HG02884 (cell line): ENCODE results near the gene ZP4.
"Not testable (repeated sequence)": the region's sequence is repeated elsewhere in the genome, so short reads cannot be mapped to it uniquely, and the experiment has no call there.

Source experiments
- ATAC-seq: cut with Tn5 transposase; IDR thresholded peaks from one replicate; pipeline ENCODE4 v1.9.1; 2021; ENCODE audit warnings: mild to moderate bottlenecking, moderate library complexity; ENCODE audit not compliant: unreplicated experiment

ZP4 gene

GRCh38 chr1:237877631-237878030 is 13.1 kb downstream of the ZP4 start:
- no peak for ATAC-seq

- ATAC-seq: no peak
Measured at GRCh38 chr1:237875291-237875690, 15.4 kb downstream of the ZP4 start.

- no peak for ATAC-seq
Measured at GRCh38 chr1:237873487-237874211, 17.1 kb downstream of the ZP4 start.

- no peak for ATAC-seq
Measured at GRCh38 chr1:237868817-237869600, 21.7 kb downstream of the ZP4 start.

GRCh38 chr1:237867380-237867888 is 23.3 kb downstream of the ZP4 start:
- no peak for ATAC-seq

GRCh38 chr1:237864338-237865244 is 26.1 kb downstream of the ZP4 start:
- ATAC-seq: no peak

- no peak for ATAC-seq
Measured at GRCh38 chr1:237863234-237863633, 27.5 kb downstream of the ZP4 start.

- no peak for ATAC-seq
Measured at GRCh38 chr1:237861944-237862343, 28.8 kb downstream of the ZP4 start.

- ATAC-seq: no peak
Measured at GRCh38 chr1:237858992-237859391, 31.7 kb downstream of the ZP4 start.

- ATAC-seq: no peak
Measured at GRCh38 chr1:237857455-237857854, 33.3 kb downstream of the ZP4 start.

GRCh38 chr1:237852342-237852741 is 38.4 kb downstream of the ZP4 start:
- no peak for ATAC-seq

GRCh38 chr1:237851210-237851845 is 39.4 kb downstream of the ZP4 start:
- peak; percentile 67 for ATAC-seq

- not testable (repeated sequence) for ATAC-seq
Measured at GRCh38 chr1:237843516-237843915, 47.2 kb downstream of the ZP4 start.

GRCh38 chr1:237841485-237841884 is 49.2 kb downstream of the ZP4 start:
- ATAC-seq: no peak

GRCh38 chr1:237838904-237839534 is 51.7 kb downstream of the ZP4 start:
- no peak for ATAC-seq

GRCh38 chr1:237838320-237838719 is 52.4 kb downstream of the ZP4 start:
- no peak for ATAC-seq

- ATAC-seq: no peak
Measured at GRCh38 chr1:237834461-237834860, 56.3 kb downstream of the ZP4 start.

GRCh38 chr1:237834048-237834447 is 56.7 kb downstream of the ZP4 start:
- no peak for ATAC-seq

GRCh38 chr1:237832858-237833257 is 57.9 kb downstream of the ZP4 start:
- no peak for ATAC-seq
